22Rv1 (cell line): ENCODE data around the gene DNAJC13.

Source experiments
- ZFX ChIP-seq: fragments of 450-650 bp; IDR thresholded peaks from 2 replicates; pipeline ENCODE4 v1.6.1; 2017; ENCODE audit warnings: antibody characterized with exemption, borderline replicate concordance
- TF ChIP-seq, protein P1 (sequence below): fragments of 450-650 bp; IDR thresholded peaks from 2 replicates; pipeline ENCODE4 v1.5.1; 2017; ENCODE audit warnings: mild to moderate bottlenecking

DNA sequence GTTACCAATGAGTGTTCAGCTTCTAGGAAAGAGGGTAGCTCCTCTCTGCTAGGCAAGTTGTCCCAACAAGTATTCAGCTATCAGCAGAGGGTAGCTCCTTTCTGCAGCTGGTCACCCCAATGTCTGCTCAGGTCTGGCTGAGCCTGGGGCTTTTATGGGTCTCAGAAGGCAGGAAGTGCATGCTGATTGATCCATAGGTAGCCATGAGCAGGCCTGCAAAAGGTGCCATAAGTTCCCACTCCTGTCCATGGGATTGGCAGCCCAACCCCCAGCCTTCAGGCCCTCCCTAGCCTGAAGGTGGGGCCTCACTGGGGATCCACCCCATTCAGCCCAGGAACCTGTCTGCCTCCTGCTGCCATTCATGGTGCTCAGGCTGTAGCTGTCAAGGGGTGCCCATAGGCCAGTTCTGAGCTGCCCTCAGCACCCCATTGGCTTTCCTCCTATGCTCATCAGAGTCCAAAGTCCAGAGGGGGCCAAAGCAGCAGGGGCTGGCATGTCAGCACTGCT, 34.6 kb upstream of the DNAJC13 start:
- TF ChIP-seq, protein P1, sequence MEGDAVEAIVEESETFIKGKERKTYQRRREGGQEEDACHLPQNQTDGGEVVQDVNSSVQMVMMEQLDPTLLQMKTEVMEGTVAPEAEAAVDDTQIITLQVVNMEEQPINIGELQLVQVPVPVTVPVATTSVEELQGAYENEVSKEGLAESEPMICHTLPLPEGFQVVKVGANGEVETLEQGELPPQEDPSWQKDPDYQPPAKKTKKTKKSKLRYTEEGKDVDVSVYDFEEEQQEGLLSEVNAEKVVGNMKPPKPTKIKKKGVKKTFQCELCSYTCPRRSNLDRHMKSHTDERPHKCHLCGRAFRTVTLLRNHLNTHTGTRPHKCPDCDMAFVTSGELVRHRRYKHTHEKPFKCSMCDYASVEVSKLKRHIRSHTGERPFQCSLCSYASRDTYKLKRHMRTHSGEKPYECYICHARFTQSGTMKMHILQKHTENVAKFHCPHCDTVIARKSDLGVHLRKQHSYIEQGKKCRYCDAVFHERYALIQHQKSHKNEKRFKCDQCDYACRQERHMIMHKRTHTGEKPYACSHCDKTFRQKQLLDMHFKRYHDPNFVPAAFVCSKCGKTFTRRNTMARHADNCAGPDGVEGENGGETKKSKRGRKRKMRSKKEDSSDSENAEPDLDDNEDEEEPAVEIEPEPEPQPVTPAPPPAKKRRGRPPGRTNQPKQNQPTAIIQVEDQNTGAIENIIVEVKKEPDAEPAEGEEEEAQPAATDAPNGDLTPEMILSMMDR: no peak
- no peak for TF ChIP-seq ZFX
